GM18907 (cell line): ENCODE results near the gene KMT5C.
"Not testable (repeated sequence)": the region's sequence is repeated elsewhere in the genome, so short reads cannot be mapped to it uniquely, and the experiment has no call there.

Source experiments
- ATAC-seq: cut with Tn5 transposase; IDR thresholded peaks from one replicate; pipeline ENCODE4 v1.9.1; 2021; ENCODE audit warnings: mild to moderate bottlenecking, moderate library complexity; ENCODE audit not compliant: unreplicated experiment

KMT5C gene

GRCh38 chr19:55316646-55317045, 23.0 kb upstream of the KMT5C start:
- no peak for ATAC-seq

- no peak for ATAC-seq
Measured at GRCh38 chr19:55319785-55320184, 19.9 kb upstream of the KMT5C start.

GRCh38 chr19:55320844-55321419, 18.7 kb upstream of the KMT5C start:
- no peak for ATAC-seq

GRCh38 chr19:55321466-55322137, 18.1 kb upstream of the KMT5C start:
- ATAC-seq, result no peak

GRCh38 chr19:55322204-55322885, 17.3 kb upstream of the KMT5C start:
- ATAC-seq, result no peak

- ATAC-seq, result no peak
Measured at GRCh38 chr19:55324662-55325061, 15.0 kb upstream of the KMT5C start.

GRCh38 chr19:55325172-55325571, 14.5 kb upstream of the KMT5C start, which contains the start of gene TMEM150B:
TMEM150B (minus strand) TSS chr19:55325341; CDS start chr19:55321036, 4,305 bp downstream.
- ATAC-seq, result no peak

- ATAC-seq, result not testable (repeated sequence)
Measured at GRCh38 chr19:55328774-55329318, 10.8 kb upstream of the KMT5C start.

GRCh38 chr19:55329791-55330190, 9.9 kb upstream of the KMT5C start:
- ATAC-seq, result not testable (repeated sequence)

- no peak for ATAC-seq
Measured at GRCh38 chr19:55333870-55334269, 5.8 kb upstream of the KMT5C start.

GRCh38 chr19:55336101-55336500, 3.6 kb upstream of the KMT5C start:
- no peak for ATAC-seq

GRCh38 chr19:55339889-55340783, 460 bp downstream of the KMT5C start:
- ATAC-seq, result no peak

GRCh38 chr19:55340784-55341147, 1.1 kb downstream of the KMT5C start:
- no peak for ATAC-seq

- ATAC-seq, result no peak
Measured at GRCh38 chr19:55341171-55341588, 1.5 kb downstream of the KMT5C start.

GRCh38 chr19:55341595-55342531, 2.2 kb downstream of the KMT5C start:
- no peak for ATAC-seq

GRCh38 chr19:55344444-55344843, 4.8 kb downstream of the KMT5C start:
- ATAC-seq, result no peak

GRCh38 chr19:55345101-55345817, 5.6 kb downstream of the KMT5C start:
- ATAC-seq, result no peak

GRCh38 chr19:55345818-55346724, 6.4 kb downstream of the KMT5C start:
- no peak for ATAC-seq
